NCI-H526 treated with DMSO at 0.1 percent for 48 hours (cell line): ENCODE measurements around the gene PHETA2.

Experiments
- DNase-seq: peaks from one replicate; lab custom pipeline; 2025; lab: John Stamatoyannopoulos, UW

PHETA2 gene, protein sequence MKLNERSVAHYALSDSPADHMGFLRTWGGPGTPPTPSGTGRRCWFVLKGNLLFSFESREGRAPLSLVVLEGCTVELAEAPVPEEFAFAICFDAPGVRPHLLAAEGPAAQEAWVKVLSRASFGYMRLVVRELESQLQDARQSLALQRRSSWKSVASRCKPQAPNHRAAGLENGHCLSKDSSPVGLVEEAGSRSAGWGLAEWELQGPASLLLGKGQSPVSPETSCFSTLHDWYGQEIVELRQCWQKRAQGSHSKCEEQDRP

DNA sequence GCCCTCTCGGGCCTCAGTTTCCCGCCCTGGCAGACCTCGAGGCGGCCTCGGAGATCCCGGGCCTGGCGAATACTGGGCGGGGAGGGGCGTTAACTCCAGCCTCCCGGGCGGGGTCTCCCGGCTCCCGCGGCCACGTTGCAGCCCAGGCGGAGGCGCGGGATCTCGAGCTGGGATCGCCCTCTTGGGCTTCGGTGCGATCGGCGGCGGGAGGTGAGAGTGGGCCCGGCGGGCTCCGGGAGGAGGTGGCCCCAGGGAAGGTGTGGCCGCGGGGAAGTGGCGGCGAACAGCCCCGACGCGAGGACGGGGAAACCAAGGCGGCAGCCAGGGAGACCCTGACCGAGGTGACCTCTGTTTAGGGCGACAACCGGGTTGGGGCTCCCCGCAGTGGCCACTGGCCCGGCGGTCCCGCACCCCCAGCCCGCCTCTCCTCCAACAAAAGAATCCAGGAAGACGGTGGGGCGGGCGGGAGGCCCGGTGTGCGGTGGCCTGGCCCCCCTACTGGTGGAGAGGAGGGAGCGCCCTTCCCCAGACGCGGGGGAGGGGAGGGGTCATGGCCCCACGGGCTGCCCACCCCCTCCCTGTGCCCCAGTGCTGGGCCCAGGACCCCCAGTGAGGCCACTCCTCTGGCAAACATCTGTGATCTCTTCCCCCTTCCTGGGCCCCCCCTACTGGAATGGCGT lies at the start of gene PHETA2:
Gene PHETA2, plus strand, starts transcription at position 117 of the 680 bp plus-strand sequence. CDS start 3,046 bp downstream, outside the sequence.
- no peak for DNase-seq

DNA sequence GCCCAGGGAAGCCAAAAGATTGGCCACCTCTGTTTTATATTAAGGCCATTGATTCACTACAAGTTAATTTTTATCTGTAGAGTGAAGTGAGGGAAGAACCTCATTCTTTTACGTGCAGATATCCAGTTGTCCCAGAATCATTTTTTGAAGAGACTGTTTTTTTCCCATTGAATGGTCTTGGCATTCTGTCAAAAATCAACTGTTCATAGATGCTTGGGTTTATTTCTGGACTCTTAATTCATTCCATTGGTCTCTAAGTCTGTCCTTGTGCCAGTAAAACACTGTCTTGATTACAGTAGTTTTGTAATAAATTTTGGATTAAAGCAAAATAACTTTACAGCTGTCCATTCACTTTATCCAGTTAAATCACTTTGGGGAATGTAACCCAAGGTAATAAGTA lies 48.6 kb upstream of the PHETA2 start:
- no peak for DNase-seq

DNA sequence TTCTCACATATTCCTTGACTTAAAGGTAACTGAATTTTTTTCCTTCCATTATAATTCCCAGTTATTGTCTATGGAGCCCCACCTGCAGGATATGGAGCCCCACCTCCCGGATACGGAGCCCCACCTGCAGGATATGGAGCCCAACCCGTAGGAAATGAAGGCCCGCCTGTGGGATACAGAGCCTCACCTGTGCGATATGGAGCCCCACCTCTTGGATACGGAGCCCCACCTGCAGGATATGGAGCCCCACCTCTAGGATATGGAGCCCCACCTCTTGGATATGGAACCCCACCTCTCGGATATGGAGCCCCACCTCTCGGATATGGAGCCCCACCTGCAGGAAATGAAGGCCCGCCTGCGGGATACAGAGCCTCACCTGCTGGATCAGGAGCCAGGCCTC lies 47.3 kb upstream of the PHETA2 start:
- no peak for DNase-seq

DNA sequence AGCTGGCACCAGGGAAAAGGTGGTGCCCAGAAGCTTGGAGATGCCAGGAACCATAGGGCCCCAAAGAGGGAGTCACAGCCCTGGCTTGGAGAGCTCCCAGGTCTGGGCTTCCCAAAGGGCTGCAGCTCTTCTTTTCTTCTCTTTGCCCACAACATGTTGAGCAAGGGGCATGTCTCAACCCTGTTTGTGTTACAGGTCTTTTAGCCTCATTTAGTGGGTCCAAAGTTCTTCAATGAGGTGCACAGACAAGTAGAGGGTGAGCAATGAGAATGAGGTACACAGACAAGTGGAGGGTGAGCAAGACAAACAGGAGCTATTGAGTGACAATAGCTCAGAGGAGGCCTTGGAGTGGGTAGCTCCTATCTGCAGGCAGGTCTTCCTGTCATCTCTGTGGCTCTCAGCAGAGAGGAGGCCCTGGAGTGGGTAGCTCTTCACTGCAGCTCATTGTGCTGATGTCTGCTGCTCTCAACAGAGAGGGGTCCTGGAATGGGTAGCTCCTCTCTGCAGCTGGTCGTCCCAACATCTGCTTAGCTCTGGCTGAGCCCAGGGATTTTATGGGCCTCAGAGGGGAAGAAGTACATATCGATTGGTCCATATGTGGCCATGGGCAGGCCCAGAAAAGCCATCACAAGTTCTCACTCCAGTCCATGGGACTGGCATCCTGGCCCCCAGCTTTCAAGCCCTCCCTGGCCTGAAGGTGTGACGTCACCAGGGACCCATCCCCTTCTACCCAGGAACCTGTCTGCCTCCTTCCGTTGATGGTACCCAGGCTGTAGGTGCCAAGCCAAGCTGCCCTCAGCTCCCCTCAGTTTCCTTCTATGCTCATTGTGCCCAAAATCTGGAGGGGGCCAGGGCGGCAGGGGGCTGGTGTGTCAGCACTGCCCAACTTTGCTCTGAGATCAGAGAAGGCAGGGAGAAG lies 40.5 kb upstream of the PHETA2 start:
- no peak for DNase-seq

DNA sequence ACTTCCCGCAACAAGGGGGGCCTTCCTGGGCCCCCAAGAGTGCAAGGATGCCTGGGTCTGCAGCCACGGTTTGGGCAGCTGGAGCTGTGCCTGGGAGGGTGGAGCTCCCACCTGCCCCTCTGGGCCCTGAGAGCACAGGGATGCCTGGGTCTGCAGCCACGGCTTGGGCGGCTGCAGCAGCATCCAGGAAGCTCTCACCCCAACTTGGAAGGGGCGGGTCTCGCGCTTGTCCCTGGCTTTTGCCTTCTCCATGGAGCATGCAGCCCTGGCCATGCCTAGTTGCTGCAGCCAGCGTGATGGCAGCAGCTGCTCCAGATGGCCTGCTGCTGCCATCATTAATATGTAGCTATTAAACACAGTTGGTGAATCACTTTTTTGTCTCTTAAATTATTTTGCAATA lies 38.8 kb upstream of the PHETA2 start:
- DNase-seq, result no peak

DNA sequence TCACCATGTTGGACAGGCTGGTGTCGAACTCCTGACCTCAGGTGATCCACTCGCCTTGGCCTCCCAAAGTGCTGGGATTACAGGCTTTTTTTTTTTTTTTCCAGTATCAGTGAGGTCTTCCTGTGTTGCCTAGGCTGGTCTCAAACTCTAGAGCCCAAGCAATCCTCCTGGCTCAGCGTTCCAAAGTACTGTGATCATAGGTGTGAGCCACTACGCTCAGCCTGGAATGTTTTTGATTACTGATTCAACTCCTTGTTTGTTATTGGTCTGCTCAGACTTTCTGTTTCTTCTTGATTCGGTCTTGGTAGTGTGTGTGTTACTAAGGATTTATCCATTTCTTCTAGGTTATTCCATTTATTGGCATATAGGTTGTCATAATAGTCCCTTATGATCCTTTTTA lies 34.8 kb upstream of the PHETA2 start:
- DNase-seq, result no peak

DNA sequence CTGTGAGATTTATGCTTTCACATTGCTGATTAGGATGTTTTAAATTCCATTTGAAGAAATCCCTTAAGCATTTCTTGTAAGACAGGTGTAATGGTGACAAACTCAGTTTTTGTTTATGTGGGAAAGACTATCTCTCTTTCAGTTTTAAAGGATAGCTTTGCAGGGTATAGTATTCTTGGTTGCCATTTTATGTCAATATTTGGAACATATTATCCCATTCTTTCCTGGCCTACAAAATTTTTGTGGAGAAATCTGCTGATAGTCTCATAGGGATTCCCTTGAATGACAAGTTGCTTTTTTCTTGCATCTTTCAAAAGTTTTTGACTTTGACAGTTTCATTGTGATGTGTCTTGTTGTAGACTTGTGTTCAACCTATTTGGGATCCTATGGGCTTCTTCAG lies 32.3 kb upstream of the PHETA2 start:
- DNase-seq, result no peak

DNA sequence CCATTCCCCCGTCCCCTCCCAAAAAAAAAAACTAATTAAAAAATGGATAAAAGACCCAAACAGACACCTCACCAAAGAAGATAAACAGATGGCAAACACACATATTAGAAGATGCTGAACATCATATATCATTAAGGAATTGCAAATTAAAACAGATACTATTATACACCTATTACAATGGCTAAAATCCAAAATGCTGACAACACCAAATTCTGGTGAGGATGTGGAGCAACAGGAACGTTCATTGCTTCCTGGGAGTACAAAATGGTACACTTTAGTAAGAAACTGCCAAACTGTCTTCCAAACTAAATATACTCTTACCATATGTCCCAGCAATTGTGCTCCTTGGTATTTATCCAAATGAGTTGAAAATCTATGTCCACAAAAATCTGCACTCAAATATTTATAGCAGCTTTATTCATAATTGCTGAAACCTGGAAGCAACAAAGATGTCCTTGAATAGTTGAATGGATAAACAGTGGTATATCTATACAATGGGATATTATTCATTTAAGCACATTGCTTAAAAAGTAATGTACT lies 23.3 kb upstream of the PHETA2 start:
- DNase-seq, result no peak

DNA sequence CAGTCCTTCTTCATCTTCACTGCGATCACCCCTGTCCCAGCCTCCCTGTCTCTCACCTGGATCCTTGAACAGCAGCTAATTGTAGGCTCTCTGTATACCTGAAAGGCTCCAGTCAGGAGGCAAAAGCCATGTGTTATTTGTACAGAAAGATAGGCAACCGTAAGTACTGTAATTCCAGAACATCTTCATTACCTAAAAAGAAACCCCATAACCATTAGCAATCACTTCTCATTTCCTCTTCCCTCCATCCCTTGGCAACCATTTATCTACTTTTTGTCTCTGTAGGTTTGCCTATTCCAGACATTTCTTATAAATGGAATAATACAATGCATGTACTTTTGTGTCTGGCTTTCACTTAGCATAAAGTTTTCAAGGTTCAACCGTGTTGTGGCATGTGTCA lies 21.3 kb upstream of the PHETA2 start:
- DNase-seq, result no peak

DNA sequence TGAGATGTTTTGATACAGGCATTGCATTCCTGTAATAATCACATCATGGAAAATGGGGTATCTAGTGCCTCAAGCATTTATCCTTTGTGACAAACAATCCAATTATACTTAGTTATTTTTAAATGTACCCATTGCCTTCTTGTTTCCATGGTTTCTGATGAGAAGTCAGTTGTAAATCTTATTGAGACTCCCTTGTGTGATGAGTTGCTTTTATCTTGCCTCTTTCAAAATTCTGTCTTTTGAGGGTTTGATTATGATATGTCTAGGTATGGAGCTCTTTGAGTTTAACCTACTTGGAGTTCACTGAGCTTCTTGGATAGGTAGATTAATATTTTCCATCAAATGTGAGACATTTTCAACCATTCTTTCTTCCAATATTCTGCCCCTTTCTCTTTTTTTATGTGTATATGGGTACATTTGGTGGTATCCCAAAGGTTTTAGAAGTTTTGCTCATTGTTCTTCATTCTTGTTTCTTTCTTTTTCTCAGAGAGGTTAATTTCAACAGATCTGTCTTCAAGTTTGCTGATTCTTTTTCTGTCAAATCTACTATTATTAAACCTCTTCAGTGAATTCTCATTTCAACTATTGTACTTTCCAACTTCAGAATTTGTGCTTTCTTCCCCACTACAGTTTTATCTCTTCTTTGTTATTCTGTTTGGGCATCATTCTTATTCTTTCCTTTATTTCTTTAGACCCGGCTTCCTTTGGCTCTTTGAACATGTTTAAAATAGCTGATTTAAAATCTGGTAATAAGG lies 17.1 kb upstream of the PHETA2 start:
- no peak for DNase-seq

DNA sequence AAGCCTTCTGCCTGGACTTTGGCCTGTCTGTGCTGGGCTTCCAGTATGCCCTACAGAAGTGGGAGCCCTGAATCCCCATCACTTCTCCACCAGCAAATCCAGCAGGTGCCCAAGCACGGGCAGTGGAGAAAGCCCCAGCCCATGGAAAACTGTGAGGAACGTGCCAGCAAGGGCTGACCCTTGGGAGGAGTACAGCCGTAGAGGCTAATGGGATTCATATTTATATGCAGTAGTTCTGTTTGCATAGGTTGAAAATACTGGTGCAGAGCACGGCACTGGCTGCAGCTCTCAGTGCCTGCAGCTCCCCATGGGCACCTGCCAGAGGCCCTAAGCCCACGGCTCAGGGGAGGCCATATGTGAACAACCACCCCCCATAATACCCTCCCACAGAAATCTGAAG lies 13.6 kb upstream of the PHETA2 start:
- DNase-seq, result no peak

DNA sequence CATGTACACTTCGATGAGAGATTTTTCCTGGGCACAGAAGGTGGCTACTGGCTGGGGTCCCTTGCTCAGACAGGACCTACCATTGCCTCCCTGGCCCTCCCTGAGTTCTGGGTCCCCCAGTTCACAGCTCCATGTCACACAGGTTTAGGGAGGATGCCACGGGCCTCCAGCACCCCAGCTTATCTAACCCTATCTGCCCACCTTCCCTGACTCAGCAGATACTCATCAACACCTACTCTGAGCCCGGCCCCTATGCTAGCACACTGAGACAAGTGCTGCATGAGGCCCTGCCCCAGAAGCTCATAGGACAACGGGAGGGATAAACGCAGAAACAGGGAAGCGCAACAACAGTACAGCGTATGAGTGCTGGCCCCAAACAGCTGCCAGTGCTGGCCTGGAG lies 13.0 kb upstream of the PHETA2 start:
- DNase-seq, result no peak

DNA sequence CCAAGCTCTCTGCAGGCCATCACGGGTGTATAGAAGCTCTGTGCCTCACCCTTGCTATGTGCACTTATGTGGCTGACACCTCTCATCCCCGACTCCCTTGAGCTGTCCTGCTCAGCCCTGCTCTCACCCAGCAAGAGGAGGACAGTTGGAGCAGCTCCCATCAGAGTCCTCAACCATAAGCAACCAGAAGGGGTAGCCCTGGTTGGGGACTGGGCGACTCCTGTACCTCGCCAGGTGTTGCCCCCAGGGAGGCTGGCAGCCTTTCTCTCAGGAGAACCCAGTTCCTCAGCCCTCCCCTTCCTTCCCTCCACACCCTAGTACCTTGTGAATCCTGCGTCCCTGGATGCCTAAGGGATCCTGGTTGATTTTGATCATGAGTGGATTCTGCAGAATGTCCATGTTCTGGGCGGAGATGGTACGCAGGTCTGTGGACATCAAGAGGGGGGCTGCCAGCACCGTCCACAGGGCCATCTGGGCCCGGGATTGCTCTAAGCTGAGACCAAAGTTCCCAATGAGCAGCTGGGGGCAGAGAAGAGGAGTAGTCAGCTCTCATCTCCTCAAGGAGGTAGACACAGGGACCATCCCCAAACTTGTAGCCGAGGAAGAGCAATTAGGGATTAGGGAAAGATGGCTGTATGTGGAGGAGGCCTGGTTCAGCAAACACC lies 11.4 kb upstream of the PHETA2 start:
- no peak for DNase-seq

DNA sequence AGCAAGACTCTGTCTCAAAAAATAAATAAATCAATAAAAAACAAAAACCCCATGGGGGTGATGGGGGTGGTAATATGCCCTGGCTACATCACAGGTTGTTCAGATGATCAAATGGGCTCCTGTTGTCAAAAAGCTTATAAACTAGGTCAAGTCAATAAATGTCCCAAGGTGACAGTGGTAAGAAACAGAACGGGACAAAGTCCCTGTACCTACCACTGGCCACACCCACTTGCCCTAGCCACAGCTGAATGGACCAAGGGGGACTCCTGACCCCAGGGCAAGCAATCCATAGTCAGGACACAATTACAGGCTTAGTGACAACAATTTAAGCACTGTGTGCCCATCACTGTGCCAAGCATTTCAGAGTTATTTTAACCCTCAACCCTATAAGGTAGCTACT lies 9.4 kb upstream of the PHETA2 start:
- DNase-seq, result no peak

DNA sequence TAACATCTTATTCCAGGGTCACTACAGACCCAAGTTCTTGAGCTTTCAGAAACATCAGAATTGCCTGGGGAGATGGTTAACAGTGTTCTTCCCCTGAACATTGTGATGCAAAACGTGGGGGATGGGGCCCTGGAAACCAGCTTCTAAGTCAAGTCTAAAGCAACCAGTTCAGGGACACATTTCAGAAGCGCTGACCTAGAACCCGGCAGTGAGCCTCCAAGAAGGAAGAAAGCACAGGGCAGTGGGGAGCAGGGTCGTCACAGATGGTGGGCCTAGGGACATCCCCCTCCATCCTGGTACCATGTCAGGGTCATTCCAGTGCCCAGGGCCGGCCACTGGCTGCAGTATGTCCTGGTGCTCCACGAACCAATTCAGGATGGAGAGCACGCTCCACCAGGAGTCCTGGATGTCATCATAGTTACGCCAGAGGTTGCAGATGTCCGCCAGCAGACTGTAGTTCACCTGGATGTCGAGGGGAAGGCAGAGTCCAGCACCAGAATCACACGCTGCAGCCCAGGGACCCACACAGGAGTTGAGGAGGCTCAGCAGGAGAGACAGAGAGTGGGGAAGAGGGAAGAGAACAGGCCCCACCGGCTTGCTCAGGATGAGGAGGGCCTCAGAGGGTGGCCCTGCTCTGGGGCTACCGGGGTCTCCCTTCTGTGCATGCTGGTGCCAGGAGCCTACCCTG lies 8.5 kb upstream of the PHETA2 start:
- DNase-seq, result no peak

DNA sequence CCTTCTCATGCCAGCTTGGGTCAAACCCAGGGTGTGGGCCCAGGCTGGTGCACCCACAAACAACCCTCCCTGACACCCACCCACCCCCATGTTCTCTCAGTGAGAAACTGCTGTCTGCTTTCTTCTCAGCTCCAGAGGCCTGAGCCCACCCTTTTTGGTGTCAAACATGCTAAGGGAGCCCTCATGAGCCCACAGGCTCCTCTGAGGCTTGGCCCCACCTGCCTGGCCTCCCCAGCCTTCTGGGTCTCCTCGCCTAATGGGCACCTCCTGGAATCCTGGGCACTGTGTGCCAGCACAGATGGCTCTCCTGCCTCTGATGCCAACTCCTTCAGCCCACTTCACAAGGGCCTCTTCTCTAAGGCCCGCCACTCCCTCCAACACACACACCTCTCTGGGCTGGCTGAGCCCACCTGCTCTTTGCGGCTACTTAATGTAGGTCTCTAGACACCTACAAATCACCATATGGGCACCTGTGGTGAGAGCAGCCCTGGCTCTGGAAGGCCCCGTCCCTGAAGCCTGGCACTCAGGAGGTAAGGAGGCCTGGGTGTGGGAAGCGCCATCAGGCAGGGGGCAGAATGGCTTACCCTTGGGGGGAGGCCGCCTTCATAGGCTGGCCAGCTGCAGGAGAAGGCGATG lies 7.8 kb upstream of the PHETA2 start:
- DNase-seq, result no peak

DNA sequence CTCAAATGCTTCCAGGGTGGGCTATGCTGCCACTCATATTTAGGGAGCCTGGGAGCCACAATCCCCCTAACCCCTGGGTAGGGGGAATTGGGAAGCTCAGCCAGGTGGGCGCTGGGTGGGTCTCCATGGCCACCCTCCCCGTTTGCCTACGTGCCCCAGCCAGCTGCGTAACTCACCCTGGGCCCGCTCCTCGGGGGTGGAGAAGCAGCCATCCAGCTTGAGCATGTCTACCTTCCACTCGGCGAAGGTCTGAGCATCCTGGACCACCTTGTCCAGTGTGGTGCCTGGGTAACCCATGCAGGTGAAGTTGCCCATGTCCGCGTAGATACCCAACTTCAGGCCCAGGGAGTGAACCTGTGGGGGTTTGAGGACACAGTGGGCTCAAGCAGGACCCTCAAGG lies 7.1 kb upstream of the PHETA2 start:
- DNase-seq, result no peak

DNA sequence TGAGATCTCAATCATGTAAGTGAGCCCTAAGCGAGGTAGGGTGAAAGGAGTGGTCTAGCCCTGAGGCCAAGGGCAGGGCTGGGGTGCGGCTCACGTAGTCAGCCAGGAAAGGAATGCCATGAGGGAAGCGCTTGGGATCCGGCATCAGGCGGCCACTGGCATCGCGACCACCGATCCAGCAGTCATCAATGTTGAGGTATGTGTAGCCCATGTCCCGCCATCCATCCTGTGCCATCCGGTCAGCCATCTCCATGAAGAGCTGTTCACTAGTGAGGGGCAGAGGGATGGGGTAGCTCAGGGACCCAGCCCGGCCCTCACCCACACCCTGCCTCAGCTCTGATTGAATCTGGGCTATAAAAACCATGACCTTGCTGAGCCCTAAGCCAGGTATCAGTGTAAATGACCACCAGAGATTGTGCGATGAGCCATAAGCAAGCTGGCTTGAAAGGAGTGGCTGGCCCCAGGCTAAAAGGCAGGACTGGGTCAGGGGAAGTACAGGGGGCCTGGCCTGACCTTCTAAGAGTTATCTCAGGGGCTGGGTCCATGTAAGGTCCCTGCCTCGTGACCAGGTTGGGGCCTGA lies 6.3 kb upstream of the PHETA2 start:
- DNase-seq, result no peak

DNA sequence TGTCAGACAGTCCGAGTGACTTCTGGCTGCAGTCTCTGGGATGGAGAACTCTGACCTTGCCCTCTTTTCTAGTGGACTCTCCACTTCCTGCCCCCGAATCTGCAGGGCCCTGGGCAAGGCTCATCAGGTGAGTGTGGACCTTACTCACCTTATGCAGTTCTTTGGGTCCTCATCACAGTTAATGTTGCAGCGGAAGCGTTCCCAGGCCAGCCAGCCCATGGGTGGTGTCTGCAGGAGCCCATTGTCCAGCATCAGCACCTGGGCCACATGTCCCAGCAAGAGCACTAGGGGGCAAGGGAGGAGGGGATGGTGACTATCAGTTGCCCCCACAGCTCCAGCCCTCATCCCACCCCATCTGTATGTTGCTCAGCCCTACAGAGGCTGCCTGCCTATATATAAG lies 5.8 kb upstream of the PHETA2 start:
- no peak for DNase-seq
